ENCODE results near the gene ARHGEF4.
"Not testable (repeated sequence)": the region's sequence is repeated elsewhere in the genome, so short reads cannot be mapped to it uniquely, and the experiment has no call there.

The ARHGEF4 gene

DNA sequence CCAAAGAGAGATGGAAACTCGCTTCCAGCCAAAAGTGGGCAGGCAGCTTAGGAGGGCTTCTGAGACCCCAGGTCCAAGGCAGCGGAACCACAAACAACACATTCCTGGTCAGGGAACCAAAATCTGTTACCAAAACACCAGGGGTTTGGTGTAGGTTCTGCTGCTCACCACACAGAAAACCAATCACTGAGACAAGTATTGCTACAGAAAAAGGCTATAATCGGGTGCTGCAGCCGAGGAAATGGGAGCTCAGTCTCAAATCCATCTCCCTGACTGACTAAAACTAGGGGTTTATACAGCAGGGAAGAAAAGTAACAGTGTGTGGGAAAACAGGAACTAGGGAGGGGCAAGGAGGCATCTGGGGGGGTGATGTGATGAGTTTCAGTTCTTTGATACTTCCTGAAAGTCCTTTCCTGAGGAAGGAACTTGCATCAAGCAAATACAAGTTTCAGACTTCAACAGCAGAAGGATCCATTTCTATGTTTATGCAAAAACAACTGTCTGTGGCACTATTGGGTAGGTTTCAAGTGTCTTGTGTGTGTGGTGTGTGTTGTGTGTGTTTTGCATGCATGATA is 148.6 kb downstream of the ARHGEF4 start:
- no peak for DNase-seq

DNA sequence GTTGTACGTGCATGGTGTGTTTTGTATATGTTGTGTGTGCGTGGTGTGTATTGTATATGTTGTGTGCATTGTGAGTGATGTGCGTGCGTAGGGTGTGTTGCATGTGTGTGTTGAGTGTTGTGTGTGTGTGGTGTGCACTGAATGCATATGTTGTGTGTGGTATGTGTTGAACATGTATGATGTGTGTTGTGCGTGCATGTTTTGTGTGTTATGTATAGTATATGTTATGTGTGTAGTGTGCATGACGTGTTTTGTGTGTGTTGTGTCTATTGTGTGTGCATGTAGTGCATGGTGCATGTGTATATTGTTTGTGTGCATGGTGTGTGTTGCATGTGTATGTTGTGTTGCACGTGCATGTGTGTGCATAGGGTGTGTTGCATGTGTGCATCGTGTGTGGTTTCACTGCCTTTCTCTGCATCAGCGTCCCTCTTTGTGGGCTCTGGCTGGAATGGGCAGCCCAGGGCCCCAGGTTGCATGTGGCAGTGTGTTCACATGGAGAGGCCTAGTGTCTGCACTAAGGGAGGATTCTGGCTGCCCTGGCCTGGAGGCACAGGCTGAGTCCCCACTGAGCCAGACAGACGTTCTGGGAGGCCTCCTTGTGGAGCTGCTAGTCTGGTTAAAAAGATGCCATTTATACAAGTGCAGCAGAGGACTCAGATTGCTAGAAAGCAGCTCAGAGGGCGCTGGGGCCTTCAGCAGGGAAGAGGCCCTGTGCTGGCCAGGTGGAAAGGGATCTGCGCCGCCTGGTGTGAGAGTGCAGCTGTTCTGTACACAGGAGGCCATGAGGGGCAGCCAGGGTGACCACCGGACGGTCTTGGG is 149.3 kb downstream of the ARHGEF4 start:
- no peak for DNase-seq

DNA sequence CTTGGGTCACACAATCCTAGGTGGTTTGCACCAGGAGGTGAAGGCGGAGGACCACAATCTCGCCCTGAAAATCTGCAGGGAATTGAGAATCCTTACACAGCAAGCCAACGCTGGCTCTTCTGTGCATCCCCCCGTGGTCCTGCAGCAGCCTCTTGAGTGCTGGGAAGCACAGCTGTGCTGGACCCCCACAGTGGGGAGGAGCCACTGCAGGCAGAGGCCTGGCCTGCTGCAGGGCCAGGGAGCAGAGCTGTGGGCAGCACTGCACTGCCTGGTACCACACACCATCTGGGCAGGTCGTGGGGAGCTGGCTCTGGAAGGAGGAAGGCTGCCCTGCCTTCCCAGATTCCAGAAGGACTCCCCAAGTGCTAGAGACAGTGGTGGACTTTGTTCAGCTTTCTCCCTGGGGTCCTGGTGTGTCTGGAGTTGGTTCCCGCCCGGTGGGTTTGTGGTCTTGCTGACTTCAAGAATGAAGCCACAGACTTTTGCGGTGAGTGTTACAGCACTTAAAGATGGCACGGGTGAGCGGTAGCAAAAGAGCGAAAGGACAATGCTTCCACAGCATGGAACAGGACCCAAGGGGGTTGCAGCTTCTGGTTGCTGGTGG is 150.3 kb downstream of the ARHGEF4 start:
- DNase-seq: no peak

DNA sequence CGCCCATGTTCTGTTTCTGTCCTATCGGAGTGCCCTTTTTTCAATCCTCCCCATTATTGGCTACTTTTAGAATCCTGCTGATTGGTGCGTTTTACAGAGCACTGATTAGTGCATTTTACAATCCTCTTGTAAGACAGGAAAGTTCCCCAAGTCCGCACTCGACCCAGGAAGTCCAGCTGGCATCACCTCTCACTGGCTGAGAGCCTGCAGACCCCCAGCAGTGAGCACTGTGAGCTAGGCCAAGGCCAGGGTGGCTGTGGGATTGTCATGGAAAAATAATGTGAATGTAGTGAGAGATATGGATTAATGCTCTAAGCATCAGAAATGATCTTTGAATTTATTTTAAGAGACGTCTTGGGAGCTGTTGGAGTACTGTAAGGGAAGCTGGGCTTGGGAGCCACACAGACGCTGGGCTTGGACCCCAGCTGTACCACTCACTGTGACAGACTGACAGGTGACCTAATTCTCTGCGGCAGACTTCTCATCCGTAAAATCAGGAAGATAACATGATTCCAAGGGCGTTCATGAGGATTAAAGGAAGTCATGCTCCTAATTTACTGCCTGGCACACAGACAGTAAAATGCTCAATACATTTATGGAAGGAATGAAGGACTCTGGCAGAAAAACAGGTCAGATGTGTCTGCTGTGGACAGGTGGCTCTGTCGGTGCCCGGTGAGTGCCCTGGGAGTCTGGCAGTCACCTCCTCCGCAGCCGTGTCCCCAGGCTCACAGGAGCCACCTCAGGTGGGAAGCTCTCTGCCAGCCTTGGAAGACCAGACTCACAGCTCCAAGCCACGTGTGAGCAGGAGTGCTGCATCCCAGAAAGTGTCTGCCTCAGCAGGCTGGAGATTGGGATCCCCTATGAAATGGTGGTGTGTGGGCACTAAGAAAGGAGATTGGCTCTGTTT is 151.1 kb downstream of the ARHGEF4 start:
- no peak for DNase-seq

DNA sequence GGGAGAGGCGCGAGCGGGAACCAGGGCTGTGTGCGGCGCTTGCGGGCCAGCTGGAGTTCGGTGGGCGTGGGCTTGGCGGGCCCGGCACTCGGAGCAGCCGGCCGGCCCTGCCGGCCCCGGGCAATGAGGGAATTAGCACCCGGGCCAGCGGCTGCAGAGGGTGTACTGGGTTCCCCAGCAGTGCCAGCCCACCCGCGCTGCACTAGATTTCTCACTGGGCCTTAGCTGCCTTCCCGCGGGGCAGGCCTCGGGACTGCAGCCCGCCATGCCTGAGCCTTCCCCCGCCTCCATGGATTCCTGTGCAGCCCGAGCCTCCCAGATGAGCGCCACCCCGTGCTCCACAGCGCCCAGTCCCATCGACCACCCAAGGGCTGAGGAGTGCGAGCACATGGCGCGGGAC is 154.7 kb downstream of the ARHGEF4 start:
- not testable (repeated sequence) for DNase-seq

DNA sequence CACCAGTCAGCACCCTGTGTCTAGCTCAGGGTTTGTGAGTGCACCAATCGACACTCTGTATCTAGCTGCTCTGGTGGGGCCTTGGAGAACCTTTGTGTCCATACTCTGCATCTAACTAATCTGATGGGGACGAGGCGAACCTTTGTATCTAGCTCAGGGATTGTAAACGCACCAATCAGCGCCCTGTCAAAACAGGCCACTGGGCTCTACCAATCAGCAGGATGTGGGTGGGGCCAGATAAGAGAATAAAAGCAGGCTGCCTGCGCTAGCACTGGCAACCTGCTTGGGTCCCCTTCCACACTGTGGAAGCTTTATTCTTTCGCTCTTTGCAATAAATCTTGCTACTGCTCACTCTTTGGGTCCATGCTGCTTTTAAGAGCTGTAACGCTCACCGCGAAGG is 155.3 kb downstream of the ARHGEF4 start:
- DNase-seq: not testable (repeated sequence)

DNA sequence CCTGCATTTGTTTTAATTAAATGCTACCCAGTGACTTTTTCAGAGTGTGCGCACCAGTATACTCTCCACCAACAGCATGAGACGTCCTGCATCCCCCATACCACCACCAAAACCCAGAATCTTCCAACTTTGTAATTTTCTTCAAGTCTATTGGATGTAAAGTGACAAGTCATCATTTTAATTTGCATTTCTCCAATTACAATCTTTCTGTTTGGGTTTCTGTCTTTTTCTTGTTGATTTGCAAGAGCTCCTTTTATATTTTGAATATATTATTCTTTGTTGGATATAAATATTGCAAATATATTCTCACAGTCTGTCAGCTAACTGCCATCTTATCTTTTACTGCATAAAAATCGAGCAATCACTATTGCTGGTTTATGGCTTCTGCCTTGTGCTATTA is 160.0 kb downstream of the ARHGEF4 start:
- no peak for DNase-seq

DNA sequence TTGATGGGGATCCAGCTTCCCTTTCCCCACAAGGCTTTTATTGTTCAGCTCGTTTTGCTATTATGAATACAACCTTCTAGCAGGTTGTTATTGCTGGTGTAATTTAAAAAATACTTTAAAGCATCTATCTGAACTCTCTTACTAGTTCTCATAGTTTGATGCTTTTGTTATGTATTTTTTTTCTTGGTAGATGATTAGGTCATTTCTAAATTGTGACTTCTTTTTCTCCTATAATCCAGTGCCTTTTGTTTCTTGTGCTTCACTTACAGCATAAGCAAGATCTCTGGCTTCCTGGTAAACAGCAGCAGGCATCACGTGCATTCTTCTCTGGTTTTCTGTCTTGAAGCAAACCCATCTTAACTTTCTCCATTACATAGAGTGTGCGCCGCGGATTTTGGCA is 160.5 kb downstream of the ARHGEF4 start:
- DNase-seq: no peak

DNA sequence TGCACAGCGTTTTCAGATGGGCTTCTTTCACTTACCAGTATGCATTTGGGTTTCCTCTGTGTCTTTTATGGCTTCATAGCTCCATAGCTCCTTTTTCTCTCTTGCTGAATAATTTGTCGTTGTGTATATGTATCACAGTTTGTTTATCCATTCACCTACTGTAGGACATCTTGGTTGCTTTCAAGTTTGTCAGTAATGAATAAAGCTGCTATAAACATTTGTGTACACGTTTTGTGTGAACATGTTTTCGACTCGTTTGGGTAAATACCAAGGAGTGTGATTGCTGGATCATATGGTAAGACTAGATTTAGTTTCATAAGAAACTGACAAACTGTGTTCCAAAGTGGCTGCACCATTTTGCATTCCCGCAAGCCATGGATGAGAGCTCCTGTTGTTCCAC is 161.8 kb downstream of the ARHGEF4 start:
- DNase-seq: no peak

DNA sequence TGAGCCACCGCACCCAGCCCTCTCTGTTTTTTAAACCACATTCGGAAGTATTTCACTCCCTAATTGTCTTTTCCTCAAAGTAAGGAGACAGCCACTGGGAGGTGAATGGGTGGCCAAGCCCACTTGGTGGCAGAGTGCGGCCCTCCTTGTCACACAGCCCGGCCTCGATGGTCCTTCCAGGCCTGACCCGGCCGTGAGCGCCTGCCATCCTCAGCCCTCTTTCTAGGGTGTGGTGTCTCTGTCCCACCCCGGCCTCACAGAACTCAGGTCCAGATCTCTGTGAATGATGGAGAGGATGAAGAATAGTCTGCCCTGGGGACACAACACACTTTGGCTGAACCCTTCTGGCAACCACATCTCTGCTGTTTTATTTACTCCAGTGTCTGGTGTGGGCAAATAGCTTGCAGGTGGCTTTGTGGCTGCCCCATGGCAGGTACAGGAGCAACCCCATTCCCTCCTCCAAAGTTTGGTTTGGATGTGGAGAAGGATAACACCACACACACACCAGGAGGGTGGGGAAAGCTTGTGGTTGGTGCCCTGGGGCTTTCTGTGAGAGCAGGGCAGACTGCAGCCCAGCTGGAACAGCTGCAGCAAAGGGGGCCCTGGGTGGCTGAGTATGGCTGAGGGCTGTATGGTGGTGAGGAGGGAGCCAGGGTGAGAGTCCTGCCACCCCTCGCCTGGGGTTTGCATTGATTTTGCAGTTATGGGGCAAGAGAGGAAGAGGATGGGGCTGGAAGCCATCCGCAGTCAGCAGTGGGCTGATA is 167.9 kb downstream of the ARHGEF4 start:
- DNase-seq: no peak

DNA sequence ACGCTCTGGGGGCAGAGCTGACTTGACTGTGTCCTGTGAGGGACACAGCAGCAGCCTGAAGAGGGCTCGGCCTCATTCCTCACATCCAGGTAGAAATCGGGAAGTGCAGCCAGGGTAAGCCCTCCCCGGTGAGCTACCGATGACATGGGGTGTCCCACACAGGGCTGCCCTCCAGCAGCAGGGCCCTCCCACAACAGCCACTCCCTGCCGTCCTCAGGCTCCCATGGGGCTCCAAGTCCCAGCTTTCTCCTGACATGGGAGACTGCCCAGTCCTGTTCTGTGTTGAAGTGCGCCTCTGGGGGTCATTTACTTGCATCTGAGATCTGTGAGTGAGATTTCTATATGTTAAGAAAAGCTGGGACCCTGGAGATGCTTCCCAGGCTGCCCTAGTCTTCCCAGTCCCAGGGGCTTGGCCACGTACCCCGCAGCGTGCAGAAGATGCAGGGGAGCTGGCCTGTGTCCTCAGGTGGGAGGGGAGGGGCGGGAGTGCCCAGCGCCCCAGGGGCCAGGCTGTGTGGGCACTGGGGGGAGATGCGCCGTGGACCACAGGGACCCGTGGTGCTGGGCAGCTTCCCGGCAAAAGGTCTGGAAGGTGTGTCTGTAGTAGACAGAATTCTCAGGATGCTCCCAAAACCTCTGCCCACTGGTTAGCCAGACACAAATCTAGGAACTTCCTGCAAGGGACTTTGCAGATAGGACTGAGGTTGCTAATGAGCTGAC is 168.7 kb downstream of the ARHGEF4 start:
- DNase-seq: no peak

DNA sequence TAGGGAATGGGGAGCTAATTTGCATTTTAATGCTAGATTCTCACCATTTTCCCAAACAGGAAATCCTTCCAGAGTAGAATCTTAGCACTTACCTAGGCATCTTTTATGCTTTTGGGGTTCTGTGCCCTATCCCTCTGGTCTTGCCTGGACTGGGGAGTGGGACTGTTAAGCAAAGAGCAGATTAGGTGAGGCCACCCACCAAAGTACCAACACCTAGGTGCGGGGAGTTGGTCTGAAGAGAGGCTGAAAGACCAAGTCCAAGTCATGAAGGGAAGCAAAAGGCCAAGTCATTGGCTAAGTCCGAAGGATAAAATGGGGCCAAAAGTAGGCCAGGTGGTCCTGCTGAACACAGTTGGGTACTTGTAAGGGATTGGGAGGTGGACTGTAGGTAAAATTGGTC is 169.8 kb downstream of the ARHGEF4 start:
- no peak for DNase-seq

DNA sequence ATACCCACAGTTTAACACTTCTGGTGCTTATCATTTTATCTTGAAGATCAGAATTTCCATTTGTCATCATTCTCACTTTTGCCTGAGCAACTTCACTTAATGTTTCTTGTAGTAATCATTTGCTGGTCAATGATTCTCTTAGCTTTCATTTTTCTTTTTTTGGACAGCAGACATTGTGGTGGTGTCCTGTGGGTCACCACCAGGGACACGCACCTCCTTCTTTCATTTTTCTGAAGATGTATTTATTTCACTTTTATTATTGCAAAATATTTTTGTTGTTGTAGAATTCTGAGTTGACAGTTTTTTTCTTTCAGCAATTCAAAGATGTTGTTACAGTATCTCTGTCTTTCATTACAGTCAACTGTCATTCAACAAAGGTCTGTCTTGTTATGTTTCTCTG is 172.3 kb downstream of the ARHGEF4 start:
- no peak for DNase-seq

DNA sequence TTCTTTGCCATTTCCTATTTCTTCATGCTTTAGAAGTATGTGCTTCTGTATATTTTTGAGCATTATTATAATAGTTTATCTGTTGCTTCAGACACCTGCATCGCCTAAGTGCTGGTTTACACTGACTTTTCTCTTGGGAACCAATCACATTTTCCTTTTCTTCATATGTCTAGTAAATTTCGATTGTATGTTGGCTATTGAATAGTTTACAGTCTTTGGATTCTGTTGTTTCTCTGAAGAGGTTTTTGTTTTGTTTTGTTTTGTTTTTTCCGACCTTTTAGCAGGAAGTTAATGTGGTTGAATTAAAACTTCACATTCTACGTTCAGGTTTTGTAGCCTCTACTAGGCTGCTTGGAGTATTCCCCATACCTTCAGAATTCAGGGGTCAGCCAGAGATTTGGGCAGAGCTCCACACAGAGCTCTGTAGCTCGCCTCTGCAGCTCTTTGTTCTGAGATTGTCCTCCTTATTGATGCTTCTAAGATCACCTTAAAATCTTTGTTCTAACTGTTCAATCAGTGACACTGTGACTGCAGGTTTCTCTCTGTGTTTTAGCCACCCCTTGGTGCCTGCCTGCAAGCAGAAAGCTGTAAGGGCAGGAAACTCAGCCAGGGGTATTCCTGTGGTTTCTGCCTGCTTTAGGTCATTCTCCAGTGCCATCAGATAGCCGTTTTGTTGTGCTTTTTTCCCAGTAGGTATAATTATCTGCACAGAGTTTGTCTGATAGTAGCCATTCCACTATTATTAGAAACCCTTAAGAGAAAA is 173.2 kb downstream of the ARHGEF4 start:
- DNase-seq: no peak

DNA sequence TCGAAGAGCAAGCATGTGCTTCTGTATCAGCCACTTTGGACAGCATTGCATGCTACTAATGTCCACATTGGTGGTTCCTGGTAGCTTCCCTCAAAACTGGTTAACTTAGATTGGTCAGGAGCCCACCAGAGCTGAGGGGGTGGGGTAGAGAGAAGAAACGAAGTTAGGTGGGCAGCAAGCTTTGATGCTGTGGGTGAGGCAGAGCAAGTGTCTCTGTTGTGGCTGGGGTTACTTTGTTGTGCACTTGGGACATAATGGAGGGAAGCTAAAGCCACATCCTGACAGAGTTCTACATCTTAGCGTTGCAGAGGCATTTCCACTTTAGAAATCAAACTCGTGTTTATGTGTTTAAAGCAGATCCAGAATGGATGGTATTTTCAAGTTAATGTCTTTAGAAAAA is 173.9 kb downstream of the ARHGEF4 start:
- no peak for DNase-seq

DNA sequence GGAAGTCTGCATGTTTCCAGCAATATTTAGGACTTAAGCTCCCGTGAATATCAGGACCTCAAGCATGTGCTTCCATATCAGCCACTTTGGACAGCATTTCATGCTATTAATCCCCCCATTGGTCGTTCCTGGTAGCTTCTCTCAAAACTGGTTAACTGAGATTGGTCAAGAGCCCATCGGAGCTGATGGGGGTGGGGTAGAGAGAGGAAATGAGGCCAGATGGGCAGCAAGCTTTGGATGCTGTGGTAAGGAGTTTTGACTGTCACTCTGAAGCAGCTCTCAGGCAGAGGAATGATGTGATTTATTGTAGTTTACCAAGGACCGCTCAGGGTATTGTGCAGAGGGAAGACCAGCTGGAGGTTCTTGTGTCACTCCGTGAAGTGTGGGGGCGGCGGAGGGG is 174.8 kb downstream of the ARHGEF4 start:
- no peak for DNase-seq

DNA sequence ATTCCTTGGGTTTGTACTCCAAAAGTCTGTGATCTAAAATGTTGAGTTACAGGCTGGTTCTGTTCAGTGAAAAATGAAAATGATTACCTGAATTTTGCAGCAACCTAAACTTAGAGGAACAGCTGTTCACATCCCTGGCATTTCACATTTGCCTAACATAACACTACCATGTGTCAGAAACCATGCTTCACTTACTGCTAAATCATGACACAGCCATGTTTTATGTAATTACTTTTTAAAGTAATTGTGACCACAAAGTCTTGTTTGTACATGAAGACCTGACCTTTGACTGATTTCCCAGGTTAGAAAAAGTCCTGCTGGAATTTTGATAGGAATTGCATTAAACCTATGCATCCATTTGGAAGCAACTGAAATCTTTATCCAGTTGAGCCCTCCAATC is 177.4 kb downstream of the ARHGEF4 start:
- no peak for DNase-seq

DNA sequence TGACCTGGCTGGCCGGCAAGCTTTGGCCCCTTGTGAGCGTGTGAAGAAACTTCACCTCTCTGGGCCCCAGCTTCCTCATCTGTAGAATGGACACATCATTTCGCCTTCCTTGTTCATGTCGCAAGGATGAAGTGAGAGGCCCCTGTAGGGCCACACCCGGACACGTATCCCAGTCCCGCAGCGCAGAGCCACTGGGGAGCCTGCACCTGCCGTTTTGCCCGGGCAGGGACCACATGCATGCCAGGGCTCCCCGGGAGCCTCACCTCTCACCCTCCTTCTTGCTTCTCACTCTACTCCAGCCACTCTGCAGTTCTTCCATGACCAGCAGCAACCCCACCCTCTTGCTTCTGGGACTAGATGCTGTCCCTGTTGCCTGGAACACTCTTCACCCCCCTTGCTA is 179.1 kb downstream of the ARHGEF4 start:
- DNase-seq: no peak

DNA sequence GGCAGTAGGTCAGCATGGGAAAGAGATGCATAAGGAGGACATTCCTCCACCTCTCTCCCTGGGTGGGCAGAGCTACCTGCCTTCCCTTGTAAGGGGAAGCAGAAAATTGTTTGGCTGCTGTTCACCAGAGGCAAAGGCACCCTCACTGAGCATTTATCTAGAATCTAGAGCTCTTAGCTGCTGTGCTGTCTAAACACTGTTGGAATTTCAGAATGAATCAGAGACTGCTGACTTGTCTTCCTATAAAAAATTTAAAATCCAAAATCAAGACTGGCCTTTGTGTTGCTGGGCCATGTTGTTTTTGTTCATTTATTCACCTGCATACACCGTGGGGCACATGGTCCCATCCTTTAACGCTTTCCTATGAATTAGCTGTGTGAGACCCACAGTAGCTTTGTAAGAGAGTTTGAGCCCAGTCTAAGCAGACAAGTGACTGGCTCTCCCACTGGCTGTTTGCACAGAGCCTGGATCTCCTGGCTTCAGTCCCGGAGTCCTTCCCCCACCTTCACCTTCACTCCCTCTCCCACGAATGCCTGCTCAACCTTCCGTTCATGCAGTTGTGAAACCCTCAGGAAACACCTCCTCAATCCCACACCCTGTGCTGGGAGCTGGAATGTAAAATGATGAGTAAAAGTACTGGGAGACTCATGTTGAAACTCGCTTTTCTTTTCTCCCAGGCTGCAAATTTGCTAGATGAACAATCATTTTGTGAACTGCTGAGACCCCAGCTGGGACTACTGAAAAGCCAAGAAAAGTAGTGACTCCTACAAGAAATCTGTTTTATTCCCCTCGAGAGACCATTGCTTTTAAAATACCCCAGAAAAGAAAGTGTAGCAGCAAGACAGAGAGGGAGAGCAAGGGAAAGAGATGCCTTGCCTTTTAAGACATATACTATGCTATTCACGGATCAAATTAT is 180.4 kb downstream of the ARHGEF4 start:
- no peak for DNase-seq

DNA sequence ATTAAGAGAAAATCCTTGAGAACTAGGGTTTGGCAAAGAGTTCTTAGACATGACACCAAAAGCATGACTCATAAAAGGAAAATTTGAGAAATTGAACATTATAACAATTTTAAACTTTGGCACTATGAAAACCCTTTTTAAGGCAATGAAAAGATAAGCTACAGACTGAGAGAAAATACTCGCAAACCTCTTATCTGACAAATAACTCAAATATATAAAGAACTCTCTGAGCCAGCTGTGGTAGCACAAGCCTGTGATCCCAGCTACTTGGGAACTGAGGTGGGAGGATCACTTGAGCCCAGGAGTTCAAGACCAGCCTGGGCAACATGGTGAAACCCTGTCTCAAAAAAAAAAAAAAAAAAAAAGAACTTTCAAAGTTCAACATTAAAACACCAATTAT is 186.0 kb downstream of the ARHGEF4 start:
- DNase-seq: no peak
